NCI-H1105 treated with DMSO at 0.1 percent for 48 hours (cell line): ENCODE results near the gene BBS7.

ENCODE experiments used
- DNase-seq: peaks from one replicate; lab custom pipeline; 2025; lab: John Stamatoyannopoulos, UW

Gene BBS7, protein sequence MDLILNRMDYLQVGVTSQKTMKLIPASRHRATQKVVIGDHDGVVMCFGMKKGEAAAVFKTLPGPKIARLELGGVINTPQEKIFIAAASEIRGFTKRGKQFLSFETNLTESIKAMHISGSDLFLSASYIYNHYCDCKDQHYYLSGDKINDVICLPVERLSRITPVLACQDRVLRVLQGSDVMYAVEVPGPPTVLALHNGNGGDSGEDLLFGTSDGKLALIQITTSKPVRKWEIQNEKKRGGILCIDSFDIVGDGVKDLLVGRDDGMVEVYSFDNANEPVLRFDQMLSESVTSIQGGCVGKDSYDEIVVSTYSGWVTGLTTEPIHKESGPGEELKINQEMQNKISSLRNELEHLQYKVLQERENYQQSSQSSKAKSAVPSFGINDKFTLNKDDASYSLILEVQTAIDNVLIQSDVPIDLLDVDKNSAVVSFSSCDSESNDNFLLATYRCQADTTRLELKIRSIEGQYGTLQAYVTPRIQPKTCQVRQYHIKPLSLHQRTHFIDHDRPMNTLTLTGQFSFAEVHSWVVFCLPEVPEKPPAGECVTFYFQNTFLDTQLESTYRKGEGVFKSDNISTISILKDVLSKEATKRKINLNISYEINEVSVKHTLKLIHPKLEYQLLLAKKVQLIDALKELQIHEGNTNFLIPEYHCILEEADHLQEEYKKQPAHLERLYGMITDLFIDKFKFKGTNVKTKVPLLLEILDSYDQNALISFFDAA

GRCh38 chr4:121869841-121870822 is at the start of gene BBS7:
Gene BBS7, minus strand, starts transcription at chr4:121870474. Its CDS starts 161 bp downstream, at chr4:121870313.
- DNase-seq: peak; percentile 90

GRCh38 chr4:121913667-121914066 is 43.4 kb upstream of the BBS7 start:
- no peak for DNase-seq

- DNase-seq: no peak
These were observed 38.1 kb upstream of the BBS7 start for GRCh38 chr4:121908346-121908745.

- peak; percentile 16 for DNase-seq
These were observed 30.1 kb upstream of the BBS7 start for GRCh38 chr4:121900132-121900983.

- no peak for DNase-seq
These were observed 27.9 kb upstream of the BBS7 start for GRCh38 chr4:121898150-121898549.

DNA sequence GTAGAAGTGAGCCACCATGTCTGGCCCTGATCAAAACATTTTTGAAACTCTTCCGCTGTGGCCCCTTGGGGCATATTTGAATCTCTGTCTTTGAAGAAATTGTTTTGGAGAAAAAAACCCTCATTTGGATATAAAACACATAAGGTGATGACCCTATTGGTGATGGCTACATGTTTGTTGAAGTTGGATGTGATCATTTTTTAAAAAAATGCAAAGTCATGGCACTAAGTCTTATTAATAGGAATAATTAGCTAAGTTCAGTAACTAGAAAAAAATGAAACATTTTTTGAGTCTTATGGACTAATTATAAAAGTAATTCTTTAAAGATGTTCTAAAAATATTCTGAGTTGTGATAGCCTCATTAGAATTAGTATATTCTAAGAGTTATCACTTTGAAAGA is 17.9 kb upstream of the BBS7 start:
- no peak for DNase-seq

- DNase-seq: no peak
These were observed 14.8 kb upstream of the BBS7 start for GRCh38 chr4:121885115-121885514.

- DNase-seq: no peak
These were observed 10.9 kb upstream of the BBS7 start for GRCh38 chr4:121881158-121881557.

- DNase-seq: no peak
These were observed 8.9 kb upstream of the BBS7 start for GRCh38 chr4:121879135-121879534.

GRCh38 chr4:121877041-121877773 is 6.9 kb upstream of the BBS7 start:
- no peak for DNase-seq

- DNase-seq: no peak
These were observed 5.8 kb upstream of the BBS7 start for GRCh38 chr4:121876070-121876469.

- no peak for DNase-seq
These were observed 5.4 kb upstream of the BBS7 start for GRCh38 chr4:121875652-121876051.

DNA sequence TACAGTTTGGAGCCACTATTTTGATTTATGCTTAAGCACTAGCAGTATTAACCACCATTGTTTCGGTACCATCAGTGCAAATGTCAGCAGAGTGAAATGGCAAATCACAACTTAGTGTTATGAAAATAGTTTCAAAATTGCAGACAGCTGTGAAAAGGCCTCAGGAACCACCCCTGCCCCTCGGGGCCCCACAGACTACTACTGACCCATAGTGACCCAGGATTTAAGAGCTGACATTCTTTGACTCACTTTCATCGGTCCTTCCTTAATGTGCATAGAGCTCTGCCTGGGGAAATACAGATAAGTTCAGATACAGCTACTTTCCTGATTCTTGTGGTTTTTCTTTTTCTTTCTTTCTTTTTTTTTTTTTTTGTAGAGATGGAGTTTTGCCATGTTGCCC is 3.3 kb upstream of the BBS7 start:
- no peak for DNase-seq

- DNase-seq: no peak
These were observed 6.5 kb downstream of the BBS7 start for GRCh38 chr4:121863799-121864198.

GRCh38 chr4:121861426-121861825 is 8.8 kb downstream of the BBS7 start:
- DNase-seq: no peak

- DNase-seq: no peak
These were observed 10.2 kb downstream of the BBS7 start for GRCh38 chr4:121860121-121860520.

DNA sequence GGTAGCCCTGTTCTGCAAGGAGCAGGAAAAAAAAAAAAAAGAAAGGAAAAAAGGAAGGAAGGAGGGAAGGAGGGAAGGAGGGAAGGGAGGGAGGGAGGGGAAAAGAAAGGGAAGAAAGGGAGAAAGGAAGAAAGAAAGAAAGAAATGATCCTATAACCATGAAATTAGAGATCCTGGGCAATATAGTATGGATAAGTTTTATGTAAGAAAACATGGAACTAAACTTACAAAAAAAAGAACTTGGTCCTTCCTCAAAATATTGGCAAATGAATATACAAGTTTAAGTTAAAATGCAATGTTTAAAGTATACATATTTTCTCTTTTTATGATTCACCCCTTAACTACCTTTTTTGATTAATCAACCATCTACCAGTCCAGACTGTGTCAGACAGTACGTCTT is 18.9 kb downstream of the BBS7 start:
- no peak for DNase-seq

GRCh38 chr4:121846662-121847061 is 23.6 kb downstream of the BBS7 start:
- DNase-seq: no peak

GRCh38 chr4:121842862-121843261 is 27.4 kb downstream of the BBS7 start:
- no peak for DNase-seq

DNA sequence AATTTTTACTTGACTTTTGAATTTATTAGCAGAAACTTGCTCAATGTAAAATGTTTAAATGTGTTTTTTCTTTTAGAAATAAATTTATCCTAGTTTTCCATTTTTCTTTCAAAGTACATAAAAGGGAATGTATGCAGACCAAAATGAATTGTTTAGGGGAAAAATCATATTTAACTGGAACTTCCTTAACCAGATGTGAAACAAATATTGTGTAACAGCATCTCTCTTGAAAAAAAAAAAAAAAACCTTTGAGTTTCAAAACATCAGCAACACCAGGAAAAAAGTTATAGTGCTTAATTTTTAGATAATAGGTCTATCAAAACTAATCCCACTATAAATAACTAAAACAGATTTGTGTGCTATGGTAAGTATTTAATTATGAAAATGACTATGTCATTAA is 32.1 kb downstream of the BBS7 start:
- no peak for DNase-seq

DNA sequence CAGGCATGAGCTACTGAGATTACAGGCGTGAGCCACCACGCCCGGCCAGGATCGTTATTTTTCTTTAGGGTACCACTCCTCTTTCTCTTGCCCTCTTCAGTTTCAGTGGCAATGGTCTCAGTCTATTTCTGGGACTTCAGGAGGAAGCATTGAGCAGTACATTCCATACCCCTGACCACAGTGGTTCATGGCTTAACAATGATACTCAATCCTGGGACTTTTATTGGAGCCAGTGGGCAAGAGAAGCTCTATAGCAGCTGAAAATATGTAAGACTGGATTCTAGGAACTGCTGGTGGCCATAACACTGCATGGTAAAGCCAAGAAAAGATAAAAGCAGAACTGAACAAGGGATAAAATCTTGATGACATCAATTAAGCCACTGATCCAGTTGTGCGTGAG is 40.8 kb downstream of the BBS7 start:
- DNase-seq: no peak
